Left cardiac atrium (tissue), 4 donors: ENCODE results near the gene JAKMIP2. TPM values are rescaled to one million over a fixed set of nuclear protein-coding genes. Genes with fewer than 3 reads are reported as not detected.
A peak's percentile ranks its signal among the peaks of the same experiment; 100 is the strongest.
"Not testable (repeated sequence)": the region's sequence is repeated elsewhere in the genome, so short reads cannot be mapped to it uniquely, and the experiment has no call there.

Experiments used
- ATAC-seq, 2 donors: fragments of 200-7000 bp; cut with Tn5 transposase; one replicate each; pipeline ENCODE4 v1.9.1; 2020; ENCODE audit warnings: mild to moderate bottlenecking in 2 of 2, moderate library complexity in 2 of 2
- DNase-seq: peaks from one replicate; pipeline ENCODE4 v3.0.0-alpha.2; 2020
- intact Hi-C, 2 donors: fragments of 100-400 bp; cut with DNase I; formaldehyde crosslinking; loops; one replicate each; pipeline versions ENCODE4 v1.14.1 to v1.15.1; 2022 to 2023
- total RNA-seq, 2 donors: library from RNA; stranded (reverse); fragmentation: NEBNext Ultra II Directional; extraction: Animal tissue kit (Norgen Biotek cat#: 25700); gene quantifications; one replicate each; pipeline ENCODE4 v1.2.1, GENCODE V29; 2021
- donor health status: DM: no; HTN: yes; CAD: no.
- donor health status: DM: no; HTN: yes; CAD: no; lungs with severe emphysema.
- donor health status: DM: yes; HTN: yes; CAD: no.
- donor health status: Dilated cardiomyopathy.

Gene JAKMIP2
- total RNA-seq, 2 donors from 2014 or later = 0.29 to 0.53 TPM

GRCh38 chr5:147633173-147633572 is 149.4 kb downstream of the JAKMIP2 start:
- ATAC-seq (no peak), DNase-seq (no peak)
- intact Hi-C loops = loop anchor here in 1 of 2 donors (5.0 kb wide), 1 partner anchor 199 kb away; the partner anchor contains the start of gene SPINK1

- intact Hi-C loops = loop anchor here in 1 of 2 donors (5.0 kb wide), 1 partner anchor 201 kb away; the partner anchor contains the start of gene SPINK1
- DNase-seq (no peak), ATAC-seq (no peak)
These were observed 151.0 kb downstream of the JAKMIP2 start for GRCh38 chr5:147631428-147632003.

- ATAC-seq (no peak), DNase-seq (no peak)
- intact Hi-C loops = loop anchor here (2.0 to 5.0 kb wide), 3 partner anchors 193 to 308 kb away; no protein-coding TSS in a partner anchor
These were observed 153.3 kb downstream of the JAKMIP2 start for GRCh38 chr5:147629196-147629595.

- ATAC-seq (peak; percentile 57 to 79), DNase-seq (peak; percentile 35)
- intact Hi-C loops = loop anchor here (2.0 to 5.0 kb wide), 3 partner anchors 194 to 309 kb away; no protein-coding TSS in a partner anchor
These were observed 154.3 kb downstream of the JAKMIP2 start for GRCh38 chr5:147628058-147628895.

GRCh38 chr5:147626464-147626863 is 156.1 kb downstream of the JAKMIP2 start:
- DNase-seq (no peak), ATAC-seq (no peak)
- intact Hi-C loops = loop anchor here (5.0 kb wide), 2 partner anchors 196 to 311 kb away; no protein-coding TSS in a partner anchor

- intact Hi-C loops = no loop called here
- no peak for ATAC-seq
- DNase-seq = no peak
These were observed 161.5 kb downstream of the JAKMIP2 start for GRCh38 chr5:147621016-147621415.

GRCh38 chr5:147619281-147619878 is 163.1 kb downstream of the JAKMIP2 start:
- no peak for ATAC-seq
- DNase-seq = no peak
- intact Hi-C loops = no loop called here

- no peak for ATAC-seq
- no peak for DNase-seq
- intact Hi-C loops = no loop called here
These were observed 164.7 kb downstream of the JAKMIP2 start for GRCh38 chr5:147617711-147618350.

- ATAC-seq = no peak
- no peak for DNase-seq
- intact Hi-C loops = no loop called here
These were observed 165.3 kb downstream of the JAKMIP2 start for GRCh38 chr5:147617191-147617606.

GRCh38 chr5:147616421-147616820 is 166.1 kb downstream of the JAKMIP2 start:
- ATAC-seq (no peak), DNase-seq (no peak)
- intact Hi-C loops = no loop called here

GRCh38 chr5:147613359-147613758 is 169.2 kb downstream of the JAKMIP2 start:
- intact Hi-C loops = no loop called here
- DNase-seq (no peak), ATAC-seq (peak in 1 of 2 donors; percentile 37)

- ATAC-seq = no peak
These were observed 171.0 kb downstream of the JAKMIP2 start for GRCh38 chr5:147611483-147611882.

GRCh38 chr5:147610798-147611197 is 171.7 kb downstream of the JAKMIP2 start:
- DNase-seq = no peak
- intact Hi-C loops = no loop called here
- ATAC-seq = no peak

More at GRCh38 chr5:147611483-147611882, 171.0 kb downstream of the JAKMIP2 start:
- DNase-seq = no peak
- intact Hi-C loops = no loop called here

GRCh38 chr5:147601652-147602051 is 180.9 kb downstream of the JAKMIP2 start:
- intact Hi-C loops = no loop called here
- DNase-seq (no peak), ATAC-seq (no peak)

GRCh38 chr5:147591120-147591519 is 191.4 kb downstream of the JAKMIP2 start:
- intact Hi-C loops = no loop called here
- no peak for DNase-seq
- no peak for ATAC-seq

- ATAC-seq (no peak), DNase-seq (no peak)
- intact Hi-C loops = no loop called here
These were observed 192.4 kb downstream of the JAKMIP2 start for GRCh38 chr5:147590096-147590495.

GRCh38 chr5:147586832-147587231 is 195.7 kb downstream of the JAKMIP2 start:
- no peak for DNase-seq
- intact Hi-C loops = loop anchor here in 1 of 2 donors (5.0 kb wide), 1 partner anchor 370 kb away; no protein-coding TSS in a partner anchor
- no peak for ATAC-seq

GRCh38 chr5:147586221-147586620 is 196.3 kb downstream of the JAKMIP2 start:
- ATAC-seq (no peak), DNase-seq (no peak)
- intact Hi-C loops = loop anchor here in 1 of 2 donors (5.0 kb wide), 1 partner anchor 369 kb away; no protein-coding TSS in a partner anchor

- DNase-seq, intact Hi-C loops, ATAC-seq: not testable (repeated sequence)
These were observed 200.3 kb downstream of the JAKMIP2 start for GRCh38 chr5:147582272-147582671.
